Endothelial cell of umbilical vein (primary cell): ENCODE measurements around the gene BAD. TPM values are rescaled to one million over a fixed set of nuclear protein-coding genes. Genes with fewer than 3 reads are reported as not detected.

ENCODE experiments used
- BruUV-seq: library from RNA; stranded (reverse); fragments of 400-500 nt; replicated peaks from 2 replicates; lab custom pipeline; 2021; lab: Mats Ljungman, UMichigan
- CTCF ChIA-PET: fragments of 300-600, 350-600 bp; sonication (Branson Sonifier 250); formaldehyde crosslinking; loops from one replicate; lab custom pipeline; 2021; ENCODE audit warnings: antibody characterized with exemption, inconsistent platforms; lab: Charles Lee
- POLR2A ChIA-PET: fragments of 300-600, 350-600 bp; sonication (Branson Sonifier 250); formaldehyde crosslinking; loops from one replicate; lab custom pipeline; 2021; ENCODE audit warnings: antibody characterized with exemption, inconsistent platforms; lab: Charles Lee
- DNase-seq: peaks from one replicate; pipeline ENCODE4 v3.0.0-alpha.2; 2011; ENCODE audit warnings: low read depth, low spot score
- FAIRE-seq: peaks from 2 replicates; lab custom pipeline; 2011; peaks lifted over from hg19 to GRCh38; lab: Jason Lieb, UNC
- H2AFZ ChIP-seq: 2 replicates; pipeline ENCODE4 v1.6.0; 2012; ENCODE audit warnings: low read depth, low read length, control low read depth, inconsistent platforms
- H3K27ac ChIP-seq: 2 replicates; pipeline ENCODE4 v1.5.1; 2011; ENCODE audit warnings: low read depth, mild to moderate bottlenecking, control low read depth, low read length, moderate library complexity; ENCODE audit not compliant: insufficient read depth
- H3K27me3 ChIP-seq, 2 experiments: 2 replicates each; pipeline versions ENCODE4 v1.6.0 to v1.6.1; 2011; ENCODE audit warnings: low read length in 2 of 2, mixed read lengths in 1 of 2; ENCODE audit not compliant: control insufficient read depth in 2 of 2, insufficient read depth in 2 of 2
- H3K36me3 ChIP-seq, 2 experiments: 2 replicates in 1 of 2; 3 replicates in 1 of 2; pipeline ENCODE4 v1.5.1; 2011; ENCODE audit warnings: low read length in 2 of 2, mild to moderate bottlenecking in 1 of 2, moderate library complexity in 1 of 2; ENCODE audit not compliant: control insufficient read depth in 2 of 2, insufficient read depth in 2 of 2; ENCODE audit errors: extremely low read depth in 1 of 2
- H3K4me1 ChIP-seq: 3 replicates; pipeline ENCODE4 v1.5.1; 2011; ENCODE audit warnings: mild to moderate bottlenecking, low read length; ENCODE audit not compliant: control insufficient read depth, insufficient read depth; ENCODE audit errors: extremely low read depth
- H3K4me2 ChIP-seq: 2 replicates; pipeline ENCODE4 v1.6.1; 2011; ENCODE audit warnings: low read length, control low read depth, mixed read lengths; ENCODE audit not compliant: insufficient read depth
- H3K4me3 ChIP-seq, 3 experiments: fragments of 200-600 bp in 1 of 3; sonication (generic), shearing (Covaris generic) in 1 of 3; replicated peaks in 1 of 3; 2 replicates each; pipeline ENCODE4 v1.5.1; 2011 to 2016; ENCODE audit warnings: control low read depth in 3 of 3, low read length in 3 of 3, mild to moderate bottlenecking in 2 of 3, inconsistent platforms in 1 of 3, low read depth in 1 of 3, moderate library complexity in 1 of 3; ENCODE audit not compliant: insufficient read depth in 1 of 3
- H3K79me2 ChIP-seq: 2 replicates; pipeline ENCODE4 v1.6.0; 2012; ENCODE audit warnings: low read length, inconsistent platforms; ENCODE audit not compliant: control insufficient read depth, insufficient read depth
- H3K9ac ChIP-seq: replicated peaks from 2 replicates; pipeline ENCODE3; 2011; ENCODE audit warnings: low read length, control low read depth; ENCODE audit not compliant: insufficient read depth; ENCODE audit errors: extremely low read depth
- H3K9me1 ChIP-seq: replicated peaks from 3 replicates; pipeline ENCODE4 v1.6.0; 2011; ENCODE audit warnings: mild to moderate bottlenecking, low read length; ENCODE audit not compliant: control insufficient read depth, insufficient read depth; ENCODE audit errors: extremely low read depth
- H3K9me3 ChIP-seq: replicated peaks from 2 replicates; pipeline ENCODE4 v1.5.1; 2012; ENCODE audit warnings: low read length, inconsistent platforms; ENCODE audit not compliant: control insufficient read depth, insufficient read depth
- H4K20me1 ChIP-seq: replicated peaks from 2 replicates; pipeline ENCODE3; 2011; ENCODE audit warnings: mild to moderate bottlenecking, low read length; ENCODE audit not compliant: control insufficient read depth, insufficient read depth; ENCODE audit errors: extremely low read depth
- CTCF ChIP-seq, 2 donors: IDR thresholded peaks; 1 replicate in 1 of 2; 2 replicates in 1 of 2; pipeline ENCODE4 v1.5.1; 2011; ENCODE audit warnings: low read length in 2 of 2, mild to moderate bottlenecking in 2 of 2, moderate library complexity in 2 of 2, control low read depth in 1 of 2, inconsistent platforms in 1 of 2, low read depth in 1 of 2; ENCODE audit not compliant: insufficient read depth in 1 of 2; ENCODE audit errors: extremely low read depth in 1 of 2
- EZH2 ChIP-seq: IDR thresholded peaks from 2 replicates; pipeline ENCODE4 v1.6.1; 2012; ENCODE audit warnings: borderline replicate concordance, low read depth, mild to moderate bottlenecking, moderate library complexity, low read length, inconsistent platforms; ENCODE audit not compliant: severe bottlenecking
- FOS ChIP-seq: IDR thresholded peaks from 2 replicates; pipeline ENCODE4 v1.6.1; 2011; ENCODE audit warnings: mild to moderate bottlenecking, low read length, moderate library complexity, borderline replicate concordance; ENCODE audit not compliant: insufficient read depth
- GATA2 ChIP-seq: IDR thresholded peaks from 2 replicates; pipeline ENCODE4 v1.7.0; 2011; ENCODE audit warnings: low read depth, mild to moderate bottlenecking, moderate library complexity, mixed read lengths, low read length; ENCODE audit not compliant: insufficient read length, insufficient read depth
- JUN ChIP-seq: IDR thresholded peaks from 2 replicates; pipeline ENCODE4 v1.6.1; 2011; ENCODE audit warnings: borderline replicate concordance, low read depth; ENCODE audit not compliant: insufficient read length, insufficient read depth
- MAX ChIP-seq: IDR thresholded peaks from 2 replicates; pipeline ENCODE4 v1.6.1; 2011; ENCODE audit not compliant: insufficient read depth, insufficient read length
- MYC ChIP-seq: IDR thresholded peaks from one replicate; pipeline ENCODE4 v1.6.1; 2011; ENCODE audit warnings: mild to moderate bottlenecking, low read depth, low read length
- POLR2A ChIP-seq: IDR thresholded peaks from 2 replicates; pipeline ENCODE4 v1.6.1; 2012; ENCODE audit warnings: low read depth, mild to moderate bottlenecking, control low read depth, low read length
- POLR2AphosphoS5 ChIP-seq: IDR thresholded peaks from 2 replicates; pipeline ENCODE4 v1.6.1; 2012; ENCODE audit warnings: low read depth, mild to moderate bottlenecking, control low read depth, low read length, moderate library complexity; ENCODE audit not compliant: insufficient read depth
- dilution Hi-C: fragments of 300-500 bp; cut with MboI; formaldehyde crosslinking; loops from one replicate; pipeline ENCODE4 v1.15.0; 2019; ENCODE audit warnings: low sequenced_read_pairs; ENCODE audit not compliant: extremely low pct_ligation_motif_present
- intact Hi-C: fragments of 100-400 bp; cut with micrococcal nuclease; formaldehyde crosslinking; loops from one replicate; pipeline ENCODE4 v1.10.0; 2022
- polyA plus RNA-seq, 4 experiments: library from polyadenylated mRNA; depleted of rRNA in 3 of 4; stranded (reverse) in 3 of 4; unstranded in 1 of 4; fragments of >200 nt; gene quantifications; 2 replicates each; pipeline versions ENCODE4 v1.2.1 to v1.2.3, GENCODE V29; 2011 to 2012; ENCODE audit warnings: missing spikeins in 1 of 4
- total RNA-seq: library from RNA; stranded (reverse); gene quantifications from 2 replicates; pipeline ENCODE4 v1.2.3, GENCODE V29; 2021

The BAD gene
- total and polyA plus RNA-seq, 2 donors (not counting 3 experiments of a cell fraction or from before 2014, with no cell fraction given): 65.3 to 88.0 TPM

- Histone ChIP-seq H3K9ac (no peak overlapping the region), H3K9me3 (no peaks in the 10 kb centered on the region), H3K36me3 (no peaks in the 10 kb centered on the region), H3K27me3 (peaks cover 54 to 78% of the 10 kb centered on the region in 2 experiments), H3K4me2 (no peak overlapping the region), H3K79me2 (no peaks in the 10 kb centered on the region), H2AFZ (no peak overlapping the region), H4K20me1 (no peaks in the 10 kb centered on the region), H3K9me1 (no peaks in the 10 kb centered on the region), H3K4me3 (no peak overlapping the region), H3K4me1 (peaks cover 17% of the 10 kb centered on the region), H3K27ac (no peak overlapping the region)
- no peak for DNase-seq
- intact Hi-C loops: no loop called here
- ChIA-PET POLR2A (interaction anchor here (0.6 kb wide), 1 partner anchor 267 kb away, joined by 3 read pairs; no protein-coding TSS in a partner anchor), CTCF (interaction anchor here (1.7 kb wide), 1 partner anchor 93 kb away, joined by 6 read pairs; no protein-coding TSS in a partner anchor)
- FAIRE-seq: no peak
- no TSS peak for BruUV-seq
- dilution Hi-C loops: no loop called here
- TF ChIP-seq POLR2A: no peak
- no peak for TF ChIP-seq MAX
- TF ChIP-seq GATA2: no peak
- no peak for TF ChIP-seq MYC
- no peak for TF ChIP-seq EZH2
- no peak for TF ChIP-seq JUN
- TF ChIP-seq CTCF (IDR thresholded peaks at IDR 0.05; ENCODE audit: extremely low read depth in 1 of 2, insufficient read depth in 1 of 2, low read depth in 1 of 2, low read length in 2 of 2): no peak
- TF ChIP-seq FOS: no peak
- TF ChIP-seq POLR2AphosphoS5: no peak
Measured at GRCh38 chr11:64296830-64297698, 12.6 kb upstream of the BAD start.
